ENCODE results near the gene CPLX3. TPM values are rescaled to one million over a fixed set of nuclear protein-coding genes. Genes with fewer than 3 reads are reported as not detected.
A peak's percentile ranks its signal among the peaks of the same experiment; 100 is the strongest.

Gene CPLX3
- total and polyA plus RNA-seq, 2 of the 8 experiments (the other 6 are each of a cell fraction or from before 2014, with no cell fraction given), result 0.17 TPM; not detected in 1

- H2AK5ac ChIP-seq (ENCODE audit: low read depth, low read length), result 0 out of 2 replicates have a peak overlapping the region, but pooled peaks have one; percentile 7
- no peak overlapping the region for H4K5ac ChIP-seq (ENCODE audit: insufficient read length, low read depth, low read length)
- no peak overlapping the region for H4K91ac ChIP-seq (replicated peaks; ENCODE audit: insufficient read length, low read length)
- H2AFZ ChIP-seq (ENCODE audit: low read length), result no peak overlapping the region
- no peak overlapping the region for H3K27ac ChIP-seq (ENCODE audit: low read depth, low read length)
- WGBS, 2 experiments (ENCODE audit: extremely low coverage in 1 of 2, insufficient coverage in 1 of 2, insufficient read length in 1 of 2, insufficient replicate concordance in 2 of 2, low coverage in 1 of 2, low lambda C conversion rate in 2 of 2, missing lambda C conversion rate in 1 of 2), result 49% methylated on average over 7 of the region's 7 CpGs; no CpG with 5 or more reads in 1 of the 2 experiments
- H3K9me3 ChIP-seq (ENCODE audit: insufficient read depth in 2 of 2, low read depth in 1 of 2, low read length in 1 of 2), result no peaks in the 10 kb centered on the region
- H3K4me2 ChIP-seq (ENCODE audit: insufficient read depth in 1 of 2, low read depth in 2 of 2, low read length in 2 of 2), result peak overlapping the region; percentile 4 to 15; a peak in 1 of 4 replicates
- peaks cover 30% of the 10 kb centered on the region for H3K79me1 ChIP-seq (ENCODE audit: low read depth, low read length)
- H2BK5ac ChIP-seq (ENCODE audit: low read depth, low read length), result no peak overlapping the region
- H2BK120ac ChIP-seq (replicated peaks; ENCODE audit: low read depth, low read length), result no peak overlapping the region
- H2BK12ac ChIP-seq (ENCODE audit: low read depth, low read length), result no peak overlapping the region
- H3K23ac ChIP-seq (ENCODE audit: insufficient read length), result no peak overlapping the region
- H2BK15ac ChIP-seq (ENCODE audit: low read length), result no peak overlapping the region
- H3K23me2 ChIP-seq (ENCODE audit: low read depth, low read length), result no peaks in the 10 kb centered on the region
- POLR2A ChIA-PET (ENCODE audit: partially characterized antibody), result interaction anchor here (0.9 to 4.5 kb wide), 6 partner anchors 11 to 109 kb away, joined by 3 to 20 read pairs (median 4); no protein-coding TSS in a partner anchor
- no peaks in the 10 kb centered on the region for H3K27me3 ChIP-seq (replicated peaks in 1 of 4; ENCODE audit: control insufficient read depth in 3 of 4, extremely low read depth in 1 of 4, insufficient read depth in 3 of 4, low read length in 3 of 4)
- H3K79me2 ChIP-seq (ENCODE audit: control insufficient read depth in 1 of 2, insufficient read depth in 2 of 2, low read length in 2 of 2), result peaks cover 0 to 13% of the 10 kb centered on the region in 2 experiments; a peak in 1 of 4 replicates
- CTCF ChIA-PET (ENCODE audit: partially characterized antibody), result interaction anchor here (0.6 to 53.7 kb wide), 25 partner anchors 9 to 308 kb away, joined by 3 to 1439 read pairs (median 6); partner anchors contain the start of genes CLK3, CPLX3, CSK and CYP1A1
- H3K4me3 ChIP-seq (ENCODE audit: extremely low read depth in 1 of 4, insufficient read depth in 2 of 4, low read depth in 3 of 4, low read length in 4 of 4), result no peak overlapping the region
- H3K36me3 ChIP-seq (ENCODE audit: control insufficient read depth in 2 of 4, insufficient read depth in 4 of 4, low read length in 3 of 4), result no peaks in the 10 kb centered on the region
- no peak overlapping the region for H3K56ac ChIP-seq (replicated peaks; ENCODE audit: insufficient read length, low read depth, low read length)
- FAIRE-seq (no peak), DNase-seq (ENCODE audit: low read depth in 1 of 2, low spot score in 2 of 2) (no peak)
- H3K4ac ChIP-seq (replicated peaks; ENCODE audit: insufficient read length, low read depth, low read length), result no peak overlapping the region
- TF ChIP-seq NANOG (IDR thresholded peaks at IDR 0.05; ENCODE audit: insufficient read depth, low read depth, low read length, poor library complexity, severe bottlenecking) (no peak), SIN3A (conservative IDR thresholded peaks at IDR 0.05 in 1 of 2, IDR thresholded peaks at IDR 0.05 in 1 of 2; ENCODE audit: low read depth in 1 of 2, low read length in 2 of 2) (0 out of 4 replicates have a peak, but pooled peaks of 1 of the 2 experiments have one; percentile 4)
- no peak overlapping the region for H3K18ac ChIP-seq (ENCODE audit: extremely low read depth, low read length)
- no peak overlapping the region for H3K9ac ChIP-seq (replicated peaks in 1 of 4; ENCODE audit: extremely low read depth in 1 of 4, low read depth in 3 of 4, low read length in 3 of 4)
- H3K4me1 ChIP-seq (replicated peaks in 1 of 4; ENCODE audit: control insufficient read depth in 3 of 4, insufficient read depth in 4 of 4, low read length in 3 of 4), result peaks cover 4 to 33% (median 18%) of the 10 kb centered on the region in 4 experiments
- no peak overlapping the region for H4K8ac ChIP-seq (ENCODE audit: extremely low read depth, insufficient read depth, low read length)
- H3K14ac ChIP-seq (ENCODE audit: insufficient read length), result no peak overlapping the region
- H4K20me1 ChIP-seq (replicated peaks in 1 of 2; ENCODE audit: control insufficient read depth in 1 of 2, insufficient read depth in 2 of 2, low read length in 2 of 2), result peaks cover 29 to 55% of the 10 kb centered on the region in 2 experiments
- no peak overlapping the region for H2BK20ac ChIP-seq (ENCODE audit: low read length)
Observed at GRCh38 chr15:74788042-74788682, 38.3 kb upstream of the CPLX3 start.

All from H1 (cell line).